GM19023 (cell line): Measurements from ENCODE around the gene SH3RF1.

ENCODE experiments used
- ATAC-seq: cut with Tn5 transposase; IDR thresholded peaks from one replicate; pipeline ENCODE4 v1.9.1; 2021; ENCODE audit warnings: mild to moderate bottlenecking, moderate library complexity; ENCODE audit not compliant: unreplicated experiment

Gene SH3RF1

GRCh38 chr4:169080981-169081380, 189.8 kb downstream of the SH3RF1 start:
- no peak for ATAC-seq

- ATAC-seq: peak; percentile 87
Observed at GRCh38 chr4:169079942-169080827, 190.6 kb downstream of the SH3RF1 start.

- ATAC-seq: no peak
Observed at GRCh38 chr4:169074117-169074516, 196.6 kb downstream of the SH3RF1 start.

- ATAC-seq: no peak
Observed at GRCh38 chr4:169071747-169072146, 199.0 kb downstream of the SH3RF1 start.

- no peak for ATAC-seq
Observed at GRCh38 chr4:169070895-169071218, 199.9 kb downstream of the SH3RF1 start.

GRCh38 chr4:169070071-169070894, 200.5 kb downstream of the SH3RF1 start:
- no peak for ATAC-seq

GRCh38 chr4:169068423-169068822, 202.3 kb downstream of the SH3RF1 start:
- no peak for ATAC-seq

GRCh38 chr4:169066934-169067333, 203.8 kb downstream of the SH3RF1 start:
- ATAC-seq: no peak

- no peak for ATAC-seq
Observed at GRCh38 chr4:169064296-169064695, 206.5 kb downstream of the SH3RF1 start.

- ATAC-seq: no peak
Observed at GRCh38 chr4:169063441-169063840, 207.3 kb downstream of the SH3RF1 start.

- ATAC-seq: no peak
Observed at GRCh38 chr4:169062897-169063244, 207.9 kb downstream of the SH3RF1 start.

- ATAC-seq: no peak
Observed at GRCh38 chr4:169061386-169061785, 209.4 kb downstream of the SH3RF1 start.

- no peak for ATAC-seq
Observed at GRCh38 chr4:169060391-169061091, 210.2 kb downstream of the SH3RF1 start.

GRCh38 chr4:169059306-169060211, 211.2 kb downstream of the SH3RF1 start:
- no peak for ATAC-seq

- no peak for ATAC-seq
Observed at GRCh38 chr4:169058312-169058711, 212.4 kb downstream of the SH3RF1 start.

- ATAC-seq: peak; percentile 81
Observed at GRCh38 chr4:169054879-169055278, 215.9 kb downstream of the SH3RF1 start.

- ATAC-seq: no peak
Observed at GRCh38 chr4:169052594-169052945, 218.2 kb downstream of the SH3RF1 start.

- ATAC-seq: no peak
Observed at GRCh38 chr4:169051761-169052593, 218.8 kb downstream of the SH3RF1 start.

- ATAC-seq: no peak
Observed at GRCh38 chr4:169050881-169051760, 219.6 kb downstream of the SH3RF1 start.
